ENCODE results near the gene WDR90.

- TF ChIP-seq CTCF (IDR thresholded peaks at IDR 0.05; ENCODE audit: insufficient read depth, low read depth, low read length) (no peak), EZH2 (IDR thresholded peaks at IDR 0.05; ENCODE audit: insufficient read depth, low read length) (no peak)
These were observed 66.5 kb downstream of the WDR90 start for GRCh38 chr16:715477-716199.
